ENCODE measurements around the gene ABCC9.

GRCh38 chr12:21945002-21945401, 3.8 kb upstream of the ABCC9 start:
- TF ChIP-seq CTCF (IDR thresholded peaks at IDR 0.05) = no peak
- TF ChIP-seq POLR2A (IDR thresholded peaks at IDR 0.05) = no peak
- no peak for TF ChIP-seq POLR2AphosphoS5 (IDR thresholded peaks at IDR 0.05)

All from breast epithelium (tissue), 3 donors.